GM21717 (cell line): ENCODE measurements around the gene HS3ST4.

ENCODE experiments used
- ATAC-seq: cut with Tn5 transposase; IDR thresholded peaks from one replicate; pipeline ENCODE4 v1.9.1; 2021; ENCODE audit warnings: mild to moderate bottlenecking, moderate library complexity; ENCODE audit not compliant: unreplicated experiment

HS3ST4 gene

DNA sequence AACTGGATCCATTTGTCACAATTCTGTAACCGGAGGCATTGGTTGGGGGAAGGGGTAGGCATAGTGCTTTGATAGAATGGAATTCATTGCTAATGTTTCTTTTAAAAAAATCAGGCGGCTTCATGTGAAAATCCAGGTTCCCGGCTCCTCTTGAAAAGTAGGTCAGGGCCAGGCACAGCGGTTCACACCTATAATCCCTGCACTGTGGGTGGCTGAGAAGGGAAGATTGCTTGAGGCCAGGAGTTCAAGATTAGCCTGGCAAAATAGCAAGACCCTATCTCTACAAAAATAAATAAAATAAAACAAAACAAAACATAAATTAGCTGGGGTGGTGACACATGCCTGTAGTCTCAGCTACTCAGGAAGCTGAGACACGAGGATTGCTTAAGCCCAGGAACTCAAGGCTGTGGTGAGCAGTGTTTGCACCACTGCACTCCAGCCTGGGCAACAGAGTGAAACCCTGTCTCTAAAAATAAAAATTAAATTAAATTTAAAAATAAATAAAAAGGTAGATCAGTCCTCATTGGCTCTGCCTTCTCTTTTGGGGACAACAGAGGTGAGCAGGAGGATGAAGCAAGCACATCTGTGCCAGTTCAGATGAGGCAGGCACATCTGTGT lies 466.5 kb downstream of the HS3ST4 start:
- no peak for ATAC-seq

GRCh38 chr16:26161461-26162180 lies 469.9 kb downstream of the HS3ST4 start:
- no peak for ATAC-seq

DNA sequence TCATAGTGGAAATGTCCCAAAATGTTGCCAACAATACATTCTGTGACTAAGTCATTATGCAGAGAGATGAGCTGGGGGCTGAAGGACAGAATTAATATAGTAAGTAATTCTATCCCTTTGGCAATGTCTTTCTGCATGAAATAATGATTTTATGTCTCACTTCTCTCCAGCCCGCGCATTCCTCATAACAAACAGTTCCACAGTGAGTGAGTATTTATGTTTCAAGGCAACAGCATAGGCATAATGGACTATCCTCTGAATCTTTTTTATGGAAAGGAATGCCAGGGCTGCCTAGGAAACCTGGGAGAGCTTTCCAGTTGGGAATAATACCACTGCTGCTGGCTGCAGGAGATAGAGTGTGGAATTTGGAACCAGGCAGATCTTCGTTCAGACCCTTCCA lies 477.7 kb downstream of the HS3ST4 start:
- ATAC-seq, result no peak

GRCh38 chr16:26175944-26176343 lies 484.2 kb downstream of the HS3ST4 start:
- ATAC-seq, result no peak

GRCh38 chr16:26177438-26177837 lies 485.7 kb downstream of the HS3ST4 start:
- ATAC-seq, result no peak

- no peak for ATAC-seq
Observed at GRCh38 chr16:26178298-26178697, 486.5 kb downstream of the HS3ST4 start.

- ATAC-seq, result no peak
Observed at GRCh38 chr16:26186091-26186615, 494.4 kb downstream of the HS3ST4 start.
